ENCODE data around the gene KCNJ12. TPM values are rescaled to one million over a fixed set of nuclear protein-coding genes. Genes with fewer than 3 reads are reported as not detected.
A peak's percentile ranks its signal among the peaks of the same experiment; 100 is the strongest.
"Not testable (repeated sequence)": the region's sequence is repeated elsewhere in the genome, so short reads cannot be mapped to it uniquely, and the experiment has no call there.

KCNJ12 gene
- total RNA-seq, 2 donors from 2014 or later = 0.82 to 2.2 TPM

DNA sequence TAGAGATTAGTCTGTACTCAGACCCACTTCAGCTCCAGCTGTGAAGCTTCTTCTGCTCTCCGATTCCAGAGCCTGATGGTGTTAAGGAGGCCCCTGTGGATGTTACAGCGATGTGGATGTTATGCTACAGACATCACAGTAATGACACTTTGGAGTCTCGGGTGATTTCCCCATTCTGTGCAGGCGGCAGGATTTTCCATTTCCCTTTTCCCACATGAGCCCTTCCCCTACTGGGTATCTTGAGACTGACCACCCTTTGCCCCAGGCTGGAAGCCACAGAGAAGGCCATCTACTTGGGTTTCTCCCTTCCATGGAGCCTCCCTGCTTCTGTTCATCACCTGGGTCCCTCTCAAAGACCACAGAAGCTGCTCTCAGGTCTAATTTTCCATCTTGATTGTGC is 78.3 kb downstream of the KCNJ12 start:
- H3K36me3 ChIP-seq = no peaks in the 10 kb centered on the region
- no peak overlapping the region for H3K4me3 ChIP-seq
- H3K27me3 ChIP-seq = no peaks in the 10 kb centered on the region
- TF ChIP-seq, protein P1, sequence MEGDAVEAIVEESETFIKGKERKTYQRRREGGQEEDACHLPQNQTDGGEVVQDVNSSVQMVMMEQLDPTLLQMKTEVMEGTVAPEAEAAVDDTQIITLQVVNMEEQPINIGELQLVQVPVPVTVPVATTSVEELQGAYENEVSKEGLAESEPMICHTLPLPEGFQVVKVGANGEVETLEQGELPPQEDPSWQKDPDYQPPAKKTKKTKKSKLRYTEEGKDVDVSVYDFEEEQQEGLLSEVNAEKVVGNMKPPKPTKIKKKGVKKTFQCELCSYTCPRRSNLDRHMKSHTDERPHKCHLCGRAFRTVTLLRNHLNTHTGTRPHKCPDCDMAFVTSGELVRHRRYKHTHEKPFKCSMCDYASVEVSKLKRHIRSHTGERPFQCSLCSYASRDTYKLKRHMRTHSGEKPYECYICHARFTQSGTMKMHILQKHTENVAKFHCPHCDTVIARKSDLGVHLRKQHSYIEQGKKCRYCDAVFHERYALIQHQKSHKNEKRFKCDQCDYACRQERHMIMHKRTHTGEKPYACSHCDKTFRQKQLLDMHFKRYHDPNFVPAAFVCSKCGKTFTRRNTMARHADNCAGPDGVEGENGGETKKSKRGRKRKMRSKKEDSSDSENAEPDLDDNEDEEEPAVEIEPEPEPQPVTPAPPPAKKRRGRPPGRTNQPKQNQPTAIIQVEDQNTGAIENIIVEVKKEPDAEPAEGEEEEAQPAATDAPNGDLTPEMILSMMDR (IDR thresholded peaks at IDR 0.05) = no peak
- H3K9me3 ChIP-seq = no peaks in the 10 kb centered on the region
- no peak for DNase-seq
- H3K27ac ChIP-seq = no peak overlapping the region
- no peaks in the 10 kb centered on the region for H3K4me1 ChIP-seq
- no peak overlapping the region for H3K9ac ChIP-seq (ENCODE audit: low read depth in 2 of 2, low read length in 2 of 2)
- intact Hi-C loops (cut with DNase I) = loop anchor here (5.0 kb wide), 1 partner anchor 177 kb away; no protein-coding TSS in a partner anchor

DNA sequence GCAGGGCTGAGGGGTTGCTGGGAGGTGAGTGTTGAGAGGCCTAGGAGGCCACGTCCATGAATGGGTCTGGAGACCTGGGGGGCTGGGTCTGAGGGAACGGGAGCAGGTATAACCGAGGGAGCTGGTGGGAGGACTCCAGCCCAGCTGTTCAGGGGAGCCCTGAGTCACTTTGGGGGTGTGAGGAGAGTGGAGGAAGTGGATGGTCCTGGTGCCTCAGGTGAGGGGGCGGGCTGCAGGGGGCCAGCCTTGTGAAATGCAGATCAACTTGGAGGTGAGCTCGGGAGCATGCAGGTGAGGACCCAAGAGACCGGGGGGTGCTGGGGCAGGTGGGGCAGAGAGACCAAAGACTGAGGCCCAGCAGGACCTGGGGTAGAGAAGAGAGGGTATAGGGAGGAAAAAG is 79.6 kb downstream of the KCNJ12 start:
- no peaks in the 10 kb centered on the region for H3K9me3 ChIP-seq
- no peak overlapping the region for H3K9ac ChIP-seq (ENCODE audit: low read depth in 2 of 2, low read length in 2 of 2)
- H3K27ac ChIP-seq = no peak overlapping the region
- no peaks in the 10 kb centered on the region for H3K4me1 ChIP-seq
- no peak for DNase-seq
- no peaks in the 10 kb centered on the region for H3K36me3 ChIP-seq
- no peaks in the 10 kb centered on the region for H3K27me3 ChIP-seq
- intact Hi-C loops (cut with DNase I) = loop anchor here (2.0 kb wide), 1 partner anchor 55 kb away; no protein-coding TSS in a partner anchor
- TF ChIP-seq, protein P1 (IDR thresholded peaks at IDR 0.05) = no peak
- H3K4me3 ChIP-seq = no peak overlapping the region

GRCh38 chr17:21456449-21456848 is 80.3 kb downstream of the KCNJ12 start:
- H3K27ac ChIP-seq; H3K4me1 ChIP-seq; H3K27me3 ChIP-seq; DNase-seq; H3K36me3 ChIP-seq; H3K9ac ChIP-seq (ENCODE audit: low read depth in 2 of 2, low read length in 2 of 2); H3K4me3 ChIP-seq; H3K9me3 ChIP-seq: not testable (repeated sequence)
- intact Hi-C loops (cut with DNase I) = loop anchor here (2.0 kb wide), 1 partner anchor 54 kb away; no protein-coding TSS in a partner anchor

- Histone ChIP-seq H3K36me3 (no peaks in the 10 kb centered on the region), H3K27ac (no peak overlapping the region), H3K4me3 (no peak overlapping the region), H3K4me1 (no peaks in the 10 kb centered on the region), H3K9ac (ENCODE audit: low read depth in 2 of 2, low read length in 2 of 2) (no peak overlapping the region), H3K9me3 (no peaks in the 10 kb centered on the region), H3K27me3 (no peaks in the 10 kb centered on the region)
- peak; percentile 93 for DNase-seq
- TF ChIP-seq, protein P1 (IDR thresholded peaks at IDR 0.05) = peak; percentile 97
- intact Hi-C loops (cut with DNase I) = loop anchor here (2.0 kb wide), 1 partner anchor 53 kb away; no protein-coding TSS in a partner anchor
Observed at GRCh38 chr17:21457051-21458026, 81.2 kb downstream of the KCNJ12 start.

DNA sequence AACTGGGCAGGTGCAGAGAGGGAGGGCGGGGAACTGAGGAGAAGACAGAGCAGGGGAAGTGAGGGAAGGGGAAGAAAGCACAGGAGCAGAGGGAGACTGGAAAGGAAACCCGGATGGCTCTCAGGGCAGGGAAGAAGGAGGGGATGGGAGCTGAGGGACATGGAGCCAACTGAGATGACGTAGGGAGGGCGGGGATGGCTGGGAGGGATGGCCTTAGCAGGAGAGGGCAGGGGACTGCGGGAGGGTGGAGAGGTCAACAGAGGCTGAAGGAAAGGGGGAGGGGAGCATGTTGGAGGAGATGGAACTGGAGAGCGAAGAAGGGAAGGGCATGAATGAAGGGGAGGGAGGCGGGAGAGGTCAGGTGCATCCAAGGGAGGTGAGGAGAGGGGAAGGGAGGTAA is 81.9 kb downstream of the KCNJ12 start:
- no peaks in the 10 kb centered on the region for H3K27me3 ChIP-seq
- no peaks in the 10 kb centered on the region for H3K9me3 ChIP-seq
- DNase-seq = no peak
- intact Hi-C loops (cut with DNase I) = no loop called here
- TF ChIP-seq, protein P1 (IDR thresholded peaks at IDR 0.05) = no peak
- H3K9ac ChIP-seq (ENCODE audit: low read depth in 2 of 2, low read length in 2 of 2) = no peak overlapping the region
- no peak overlapping the region for H3K4me3 ChIP-seq
- H3K4me1 ChIP-seq = no peaks in the 10 kb centered on the region
- H3K36me3 ChIP-seq = no peaks in the 10 kb centered on the region
- H3K27ac ChIP-seq = no peak overlapping the region

DNA sequence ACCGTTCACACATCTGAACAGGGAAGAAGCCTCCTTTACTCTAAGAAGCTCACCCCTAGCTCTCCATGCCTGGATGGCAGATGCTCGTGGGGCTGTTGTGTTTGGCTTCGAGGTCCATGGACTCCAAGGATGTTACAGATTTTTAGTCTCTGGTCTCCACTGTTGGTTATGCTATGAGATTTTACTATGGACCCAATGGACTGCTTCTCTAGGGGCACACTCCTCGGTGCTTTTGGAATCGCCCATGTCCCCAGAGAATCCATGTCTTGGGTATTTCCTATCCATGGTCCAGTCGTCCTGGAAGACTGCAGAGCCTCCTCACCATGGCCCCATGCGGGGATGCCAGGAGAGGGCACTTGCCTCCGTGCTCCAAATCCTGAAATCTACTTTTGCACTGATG is 83.4 kb downstream of the KCNJ12 start:
- no peaks in the 10 kb centered on the region for H3K9me3 ChIP-seq
- H3K27me3 ChIP-seq = no peaks in the 10 kb centered on the region
- no peak overlapping the region for H3K4me3 ChIP-seq
- H3K9ac ChIP-seq (ENCODE audit: low read depth in 2 of 2, low read length in 2 of 2) = no peak overlapping the region
- H3K27ac ChIP-seq = no peak overlapping the region
- intact Hi-C loops (cut with DNase I) = no loop called here
- H3K4me1 ChIP-seq = no peaks in the 10 kb centered on the region
- no peaks in the 10 kb centered on the region for H3K36me3 ChIP-seq
- TF ChIP-seq, protein P1 (IDR thresholded peaks at IDR 0.05) = no peak
- no peak for DNase-seq

All from colonic mucosa (tissue), 4 donors.